Peyer's patch (tissue), 4 donors: ENCODE measurements around the gene SPAG9.

Source experiments
- CTCF ChIP-seq, 6 experiments: fragments of 450-650 bp in 4 of 6; fragments of 200-600 bp in 2 of 6; sonication (generic) in 1 of 6; IDR thresholded peaks; one replicate each; pipeline ENCODE4 v1.5.1; 2017 to 2019; ENCODE audit warnings: antibody characterized with exemption in 6 of 6, mild to moderate bottlenecking in 3 of 6, moderate library complexity in 1 of 6
- POLR2A ChIP-seq, 2 donors: fragments of 450-650 bp; IDR thresholded peaks; one replicate each; pipeline ENCODE4 v1.5.1; 2017; ENCODE audit warnings: antibody characterized with exemption in 2 of 2, mild to moderate bottlenecking in 2 of 2, moderate library complexity in 2 of 2

DNA sequence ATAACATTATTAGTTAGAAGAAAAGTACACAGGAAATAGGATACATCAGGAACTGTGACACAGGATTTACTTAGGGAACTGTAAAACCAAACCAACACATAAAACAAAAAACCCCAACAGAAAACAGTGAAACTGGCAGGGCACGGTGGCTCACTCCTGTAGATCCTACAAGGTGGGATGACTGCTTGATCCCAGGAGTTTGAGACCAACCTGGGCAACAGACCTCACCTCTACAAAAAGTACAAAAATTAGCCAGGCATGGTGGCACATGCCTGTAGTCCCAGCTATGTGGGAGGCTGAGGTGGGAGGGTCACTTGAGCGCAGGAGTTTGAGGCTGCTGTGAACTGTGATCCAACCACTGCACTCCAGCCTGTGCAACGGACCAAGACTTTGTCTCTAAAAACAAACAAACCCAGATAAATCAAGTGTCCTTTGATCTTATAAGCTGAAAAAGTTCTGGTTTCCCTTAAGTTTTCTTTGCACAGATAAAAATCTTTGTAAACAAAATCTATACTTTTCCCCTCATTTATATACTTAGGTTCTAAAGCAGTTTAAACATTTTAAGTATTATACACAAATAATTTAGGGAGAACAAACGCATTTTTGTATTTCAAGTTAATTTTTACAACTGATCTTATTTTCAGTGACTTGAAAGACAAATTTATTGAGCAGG lies 143.0 kb downstream of the SPAG9 start:
- TF ChIP-seq CTCF (IDR thresholded peaks at IDR 0.05) (no peak), POLR2A (IDR thresholded peaks at IDR 0.05) (no peak)
